GM21619 (cell line): Measurements from ENCODE around the gene SDE2.
A peak's percentile ranks its signal among the peaks of the same experiment; 100 is the strongest.
"Not testable (repeated sequence)": the region's sequence is repeated elsewhere in the genome, so short reads cannot be mapped to it uniquely, and the experiment has no call there.

Experiments used
- ATAC-seq: cut with Tn5 transposase; IDR thresholded peaks from one replicate; pipeline ENCODE4 v1.9.1; 2021; ENCODE audit not compliant: unreplicated experiment

Gene SDE2

GRCh38 chr1:225945564-225945963 lies 53.6 kb downstream of the SDE2 start:
- ATAC-seq, result no peak

GRCh38 chr1:225944951-225945350 lies 54.2 kb downstream of the SDE2 start:
- ATAC-seq, result peak; percentile 62

GRCh38 chr1:225944387-225944786 lies 54.8 kb downstream of the SDE2 start:
- no peak for ATAC-seq

GRCh38 chr1:225943582-225943981 lies 55.6 kb downstream of the SDE2 start:
- no peak for ATAC-seq

- ATAC-seq, result peak; percentile 90
These were observed 56.6 kb downstream of the SDE2 start for GRCh38 chr1:225942574-225942973.

GRCh38 chr1:225941942-225942222 lies 57.3 kb downstream of the SDE2 start:
- ATAC-seq, result no peak

GRCh38 chr1:225941187-225941941 lies 57.8 kb downstream of the SDE2 start, which contains the start of gene LEFTY2:
Gene LEFTY2, minus strand, starts transcription at chr1:225941220. Its CDS starts 80 bp downstream, at chr1:225941140.
- ATAC-seq, result no peak

- ATAC-seq, result no peak
These were observed 58.6 kb downstream of the SDE2 start for GRCh38 chr1:225940385-225941151.

GRCh38 chr1:225939939-225940310 lies 59.2 kb downstream of the SDE2 start:
- ATAC-seq, result not testable (repeated sequence)

GRCh38 chr1:225939097-225939938 lies 59.8 kb downstream of the SDE2 start:
- ATAC-seq, result not testable (repeated sequence)

GRCh38 chr1:225937048-225937968 lies 61.8 kb downstream of the SDE2 start:
- no peak for ATAC-seq

GRCh38 chr1:225936523-225936922 lies 62.6 kb downstream of the SDE2 start:
- no peak for ATAC-seq

GRCh38 chr1:225936086-225936485 lies 63.1 kb downstream of the SDE2 start:
- ATAC-seq, result not testable (repeated sequence)

- no peak for ATAC-seq
These were observed 64.4 kb downstream of the SDE2 start for GRCh38 chr1:225934711-225935110.

GRCh38 chr1:225933072-225933471 lies 66.1 kb downstream of the SDE2 start:
- ATAC-seq, result no peak
